Trophoblast cell (in vitro differentiated cells and primary cell): Measurements from ENCODE around the gene PIWIL4.
"Not testable (repeated sequence)": the region's sequence is repeated elsewhere in the genome, so short reads cannot be mapped to it uniquely, and the experiment has no call there.

Source experiments
- DNase-seq, 2 donors: peaks; one replicate each; pipeline ENCODE4 v3.0.0-alpha.2; 2016
- H2AFZ ChIP-seq: 2 replicates; pipeline ENCODE4 v1.6.1; 2013; ENCODE audit warnings: low read length, moderate library complexity, mild to moderate bottlenecking; ENCODE audit not compliant: insufficient read depth, poor library complexity
- H2AK5ac ChIP-seq: 2 replicates; pipeline ENCODE4 v1.6.1; 2013; ENCODE audit warnings: mild to moderate bottlenecking, low read length
- H2BK120ac ChIP-seq: 2 replicates; pipeline ENCODE4 v1.6.1; 2013; ENCODE audit warnings: low read length, mild to moderate bottlenecking, moderate library complexity; ENCODE audit not compliant: insufficient read depth, poor library complexity
- H2BK12ac ChIP-seq: 2 replicates; pipeline ENCODE4 v1.6.1; 2013; ENCODE audit warnings: mild to moderate bottlenecking, low read length, moderate library complexity
- H2BK5ac ChIP-seq: 2 replicates; pipeline ENCODE4 v1.6.1; 2013; ENCODE audit warnings: low read length, low read depth, moderate library complexity, mild to moderate bottlenecking; ENCODE audit not compliant: poor library complexity
- H3K14ac ChIP-seq: 2 replicates; pipeline ENCODE4 v1.6.1; 2013; ENCODE audit warnings: mild to moderate bottlenecking, low read length
- H3K18ac ChIP-seq: 2 replicates; pipeline ENCODE4 v1.6.1; 2013; ENCODE audit warnings: mild to moderate bottlenecking, low read length
- H3K23ac ChIP-seq: 2 replicates; pipeline ENCODE4 v1.6.1; 2013; ENCODE audit warnings: low read length
- H3K27ac ChIP-seq: 2 replicates; pipeline ENCODE4 v1.5.1; 2013; ENCODE audit warnings: low read depth, mild to moderate bottlenecking, inconsistent platforms, low read length, moderate library complexity
- H3K27me3 ChIP-seq: 2 replicates; pipeline ENCODE4 v1.6.1; 2013; ENCODE audit warnings: inconsistent platforms, mild to moderate bottlenecking, low read length, moderate library complexity; ENCODE audit not compliant: insufficient read depth
- H3K36me3 ChIP-seq, 2 experiments: 1 replicate in 1 of 2; 2 replicates in 1 of 2; pipeline ENCODE4 v1.6.1; 2013; ENCODE audit warnings: low read length in 2 of 2, mild to moderate bottlenecking in 2 of 2, moderate library complexity in 1 of 2; ENCODE audit not compliant: insufficient read depth in 2 of 2, control insufficient read depth in 1 of 2
- H3K4ac ChIP-seq: 2 replicates; pipeline ENCODE4 v1.6.1; 2013; ENCODE audit warnings: low read depth, mild to moderate bottlenecking, low read length, moderate library complexity
- H3K4me1 ChIP-seq, 2 experiments: 1 replicate in 1 of 2; 2 replicates in 1 of 2; pipeline ENCODE4 v1.6.1; 2013; ENCODE audit warnings: low read length in 2 of 2, mild to moderate bottlenecking in 2 of 2, moderate library complexity in 1 of 2; ENCODE audit not compliant: insufficient read depth in 2 of 2, control insufficient read depth in 1 of 2
- H3K4me2 ChIP-seq: 2 replicates; pipeline ENCODE4 v1.6.1; 2013; ENCODE audit warnings: inconsistent platforms, mild to moderate bottlenecking, low read length, moderate library complexity
- H3K4me3 ChIP-seq: 2 replicates; pipeline ENCODE4 v1.5.1; 2013; ENCODE audit warnings: mild to moderate bottlenecking, low read depth, low read length, inconsistent platforms
- H3K79me1 ChIP-seq: one replicate; pipeline ENCODE4 v1.6.1; 2013; ENCODE audit warnings: low read length
- H3K79me2 ChIP-seq: 2 replicates; pipeline ENCODE4 v1.6.1; 2013; ENCODE audit warnings: low read length, mild to moderate bottlenecking; ENCODE audit not compliant: control insufficient read depth, insufficient read depth, poor library complexity
- H3K9ac ChIP-seq: 2 replicates; pipeline ENCODE4 v1.6.1; 2013; ENCODE audit warnings: mild to moderate bottlenecking, low read length
- H3K9me3 ChIP-seq: 2 replicates; pipeline ENCODE4 v1.6.1; 2013; ENCODE audit warnings: low read depth, mild to moderate bottlenecking, control low read depth, inconsistent platforms, low read length; ENCODE audit not compliant: insufficient read depth
- H4K12ac ChIP-seq: 2 replicates; pipeline ENCODE4 v1.6.1; 2013; ENCODE audit warnings: low read depth, mild to moderate bottlenecking, low read length, moderate library complexity
- H4K8ac ChIP-seq: 2 replicates; pipeline ENCODE4 v1.6.1; 2013; ENCODE audit warnings: low read depth, mild to moderate bottlenecking, low read length, moderate library complexity
- H4K91ac ChIP-seq: one replicate; pipeline ENCODE4 v1.6.1; 2013; ENCODE audit warnings: low read depth, mild to moderate bottlenecking, low read length, moderate library complexity
- WGBS: extraction: QIAGEN DNeasy Blood & Tissue Kit; methylation state at CpG from one replicate; pipeline ENCODE4 v1.1.7; 2013; ENCODE audit warnings: missing lambda C conversion rate; ENCODE audit not compliant: insufficient read length, insufficient coverage; ENCODE audit errors: extremely low coverage; 5-methylcytosine and 5-hydroxymethylcytosine counted together

The PIWIL4 gene

DNA sequence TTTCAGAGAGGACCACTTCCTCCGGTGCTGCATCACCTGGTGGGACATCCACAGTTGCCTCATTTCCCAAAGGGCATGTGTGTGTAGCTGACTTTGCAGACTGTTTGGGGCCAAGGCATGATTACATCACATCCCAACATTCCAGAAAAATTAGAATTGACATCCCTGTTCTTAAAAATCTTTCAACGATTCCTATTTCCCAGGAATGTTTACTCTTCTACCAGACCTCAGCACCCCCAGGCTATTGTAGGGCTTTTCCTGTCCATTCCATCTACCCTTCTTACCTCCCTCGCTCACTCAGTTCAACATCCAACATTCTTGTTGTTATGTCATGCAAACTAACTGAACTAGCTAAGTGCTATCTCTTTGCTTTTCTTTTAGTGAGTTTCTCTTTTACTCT is 37.3 kb downstream of the PIWIL4 start:
- H3K4me2 ChIP-seq = peak overlapping the region; percentile 31
- no peak overlapping the region for H4K8ac ChIP-seq
- H3K79me1 ChIP-seq = peaks cover 3% of the 10 kb centered on the region
- H2AFZ ChIP-seq = no peak overlapping the region
- no peak overlapping the region for H2BK12ac ChIP-seq
- peaks cover 6 to 9% of the 10 kb centered on the region in 2 experiments for H3K4me1 ChIP-seq
- no CpG with 5 or more reads among the region's 3 CpGs for WGBS
- no peak overlapping the region for H3K23ac ChIP-seq
- H3K4me3 ChIP-seq = no peak overlapping the region
- H3K79me2 ChIP-seq = no peaks in the 10 kb centered on the region
- H2BK120ac ChIP-seq = no peak overlapping the region
- H4K12ac ChIP-seq = no peak overlapping the region
- no peak overlapping the region for H3K4ac ChIP-seq
- no peaks in the 10 kb centered on the region for H3K27me3 ChIP-seq
- H2BK5ac ChIP-seq = no peak overlapping the region
- H3K18ac ChIP-seq = no peak overlapping the region
- H3K27ac ChIP-seq = peak overlapping the region; percentile 27
- H3K36me3 ChIP-seq = no peaks in the 10 kb centered on the region
- H3K9me3 ChIP-seq = no peaks in the 10 kb centered on the region
- no peak for DNase-seq
- H3K14ac ChIP-seq = no peak overlapping the region
- H4K91ac ChIP-seq = no peak overlapping the region
- H2AK5ac ChIP-seq = no peak overlapping the region
- no peak overlapping the region for H3K9ac ChIP-seq

GRCh38 chr11:94613120-94613519 is 46.0 kb downstream of the PIWIL4 start:
- H3K4me1 ChIP-seq = peaks cover 0 to under 1% of the 10 kb centered on the region in 2 experiments
- H2BK5ac ChIP-seq = no peak overlapping the region
- no peak overlapping the region for H2AFZ ChIP-seq
- no peak overlapping the region for H4K12ac ChIP-seq
- H2BK120ac ChIP-seq = no peak overlapping the region
- no peak overlapping the region for H3K14ac ChIP-seq
- H3K36me3 ChIP-seq = no peaks in the 10 kb centered on the region
- H3K79me2 ChIP-seq = no peaks in the 10 kb centered on the region
- no peak overlapping the region for H2BK12ac ChIP-seq
- H3K9ac ChIP-seq = no peak overlapping the region
- no peak overlapping the region for H3K4me3 ChIP-seq
- H4K8ac ChIP-seq = no peak overlapping the region
- peaks cover 5% of the 10 kb centered on the region for H3K9me3 ChIP-seq
- DNase-seq = no peak
- H3K4me2 ChIP-seq = no peak overlapping the region
- no peak overlapping the region for H2AK5ac ChIP-seq
- H4K91ac ChIP-seq = no peak overlapping the region
- no peak overlapping the region for H3K18ac ChIP-seq
- no peak overlapping the region for H3K27ac ChIP-seq
- no peak overlapping the region for H3K4ac ChIP-seq
- WGBS = no CpG with 5 or more reads among the region's 1 CpG
- H3K27me3 ChIP-seq = no peaks in the 10 kb centered on the region
- H3K23ac ChIP-seq = no peak overlapping the region
- H3K79me1 ChIP-seq = no peaks in the 10 kb centered on the region

GRCh38 chr11:94623120-94623735 is 56.1 kb downstream of the PIWIL4 start:
- H3K4me3 ChIP-seq = no peak overlapping the region

DNA sequence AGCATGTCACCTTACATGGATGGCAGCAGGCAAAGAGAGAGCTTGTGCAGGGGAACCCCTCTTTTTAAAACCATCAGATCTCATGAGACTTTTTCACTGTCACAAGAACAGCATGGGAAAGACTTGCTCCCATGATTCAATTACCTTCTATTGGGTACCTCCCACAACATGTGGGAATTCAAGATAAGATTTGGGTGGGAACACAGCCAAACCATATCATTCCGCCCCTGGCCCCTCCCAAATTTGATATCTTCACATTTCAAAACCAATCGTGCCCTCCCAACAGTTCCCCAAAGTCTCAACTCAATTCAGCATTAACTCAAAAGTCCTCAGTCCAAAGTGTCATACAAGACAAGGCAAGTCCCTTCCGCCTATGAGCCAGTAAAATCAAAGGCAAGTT is 58.3 kb downstream of the PIWIL4 start:
- DNase-seq, H3K79me1 ChIP-seq, H4K91ac ChIP-seq, H2BK120ac ChIP-seq, H2AK5ac ChIP-seq, H3K4me3 ChIP-seq, H2AFZ ChIP-seq, H3K79me2 ChIP-seq, H3K27ac ChIP-seq, H3K23ac ChIP-seq, H3K4me2 ChIP-seq, H3K9ac ChIP-seq, H3K4ac ChIP-seq, H3K9me3 ChIP-seq, H3K27me3 ChIP-seq, H3K18ac ChIP-seq, H2BK12ac ChIP-seq, H3K36me3 ChIP-seq, H4K8ac ChIP-seq, H3K14ac ChIP-seq, H4K12ac ChIP-seq, H3K4me1 ChIP-seq, H2BK5ac ChIP-seq: not testable (repeated sequence)
- no CpG with 5 or more reads among the region's 3 CpGs for WGBS

More at GRCh38 chr11:94623120-94623735, 56.1 kb downstream of the PIWIL4 start:
- Histone ChIP-seq H3K4me1 (no peaks in the 10 kb centered on the region), H3K4me2 (no peak overlapping the region), H2BK120ac (no peak overlapping the region), H3K79me2 (no peaks in the 10 kb centered on the region), H3K27me3 (no peaks in the 10 kb centered on the region), H2AFZ (no peak overlapping the region), H3K23ac (no peak overlapping the region), H3K18ac (no peak overlapping the region), H3K14ac (no peak overlapping the region), H3K9me3 (peaks cover 4% of the 10 kb centered on the region), H2BK12ac (no peak overlapping the region), H3K36me3 (no peaks in the 10 kb centered on the region), H3K9ac (no peak overlapping the region), H3K79me1 (no peaks in the 10 kb centered on the region), H2BK5ac (no peak overlapping the region), H4K8ac (no peak overlapping the region), H3K4ac (no peak overlapping the region), H3K27ac (no peak overlapping the region), H2AK5ac (no peak overlapping the region), H4K91ac (no peak overlapping the region), H4K12ac (no peak overlapping the region)
- no CpG with 5 or more reads among the region's 6 CpGs for WGBS
- DNase-seq = peak; percentile 52 to 90
